ENCODE measurements around the gene AKR1C3. TPM values are rescaled to one million over a fixed set of nuclear protein-coding genes. Genes with fewer than 3 reads are reported as not detected.

The AKR1C3 gene
- total and polyA plus RNA-seq, 2 of the 4 experiments (the other 2 are of a cell fraction): 0.18 to 0.51 TPM

Small RNAs within 50 kb of the gene (microRNA-seq; reads per million reads assigned to microRNA genes)
- not detected for gene RF00096 (ENCODE audit: insufficient read depth, insufficient read length)

Small RNAs within 50 kb of the gene (small RNA-seq; reads per million reads assigned to genes)
- 0 to 0.15 (median 0) reads per million in 5 experiments for gene RF00096

Other genes starting within 250 kb of the AKR1C3 start
- gene AKR1C1, start 131.0 kb upstream of the AKR1C3 start, total RNA-seq (2012; rRNA removed): 3.6 and 5.0 TPM in 2 replicates
- 3.8 and 5.4 TPM in 2 replicates for gene AKR1C1, start 131.0 kb upstream of the AKR1C3 start, polyA plus RNA-seq (2012; rRNA removed)
- gene AKR1C2, start 90.6 kb upstream of the AKR1C3 start, total RNA-seq (2012; rRNA removed): 0.28 and 0.36 TPM in 2 replicates
- 0.99 and 1.0 TPM in 2 replicates for gene AKR1C2, start 90.6 kb upstream of the AKR1C3 start, polyA plus RNA-seq (2012; rRNA removed)
- gene AKR1C8, start 90.7 kb downstream of the AKR1C3 start, total RNA-seq (2012; rRNA removed): not detected in 2 replicates
- gene AKR1C8, start 90.7 kb downstream of the AKR1C3 start, polyA plus RNA-seq (2012; rRNA removed): not detected in 2 replicates
- not detected in 2 replicates for gene AKR1C4, start 102.4 kb downstream of the AKR1C3 start, total RNA-seq (2012; rRNA removed)
- gene AKR1C4, start 102.4 kb downstream of the AKR1C3 start, polyA plus RNA-seq (2012; rRNA removed): not detected in 2 replicates